ENCODE results near the gene SPN.
"Not testable (repeated sequence)": the region's sequence is repeated elsewhere in the genome, so short reads cannot be mapped to it uniquely, and the experiment has no call there.

Gene SPN

GRCh38 chr16:29700253-29700987 lies 37.4 kb downstream of the SPN start:
- Histone ChIP-seq H3K4me2 (ENCODE audit: low read length) (peak overlapping the region; percentile 60), H3K4me3 (ENCODE audit: low read length) (peak overlapping the region; percentile 45), H3K36me3 (replicated peaks; ENCODE audit: low read depth, low read length) (peaks cover 4% of the 10 kb centered on the region), H3K27me3 (ENCODE audit: low read depth, low read length) (no peaks in the 10 kb centered on the region), H2AFZ (ENCODE audit: low read depth, low read length) (no peak overlapping the region), H3K4me1 (ENCODE audit: low read length) (peaks cover 23% of the 10 kb centered on the region), H3K9ac (ENCODE audit: low read length) (no peak overlapping the region), H3K79me2 (ENCODE audit: low read length) (no peaks in the 10 kb centered on the region), H3K27ac (ENCODE audit: low read length) (no peak overlapping the region), H3K9me3 (ENCODE audit: insufficient read depth, low read length) (peaks cover 3% of the 10 kb centered on the region; the same call in 1 of the 2 replicates), H4K20me1 (ENCODE audit: insufficient read depth, low read length) (no peaks in the 10 kb centered on the region)
- TF ChIP-seq EZH2phosphoT487 (IDR thresholded peaks at IDR 0.05; ENCODE audit: low read depth) (no peak), CTCF (IDR thresholded peaks at IDR 0.05; ENCODE audit: low read depth, low read length) (peak; percentile 69)

- Histone ChIP-seq H3K4me3 (ENCODE audit: low read length) (no peak overlapping the region), H3K4me2 (ENCODE audit: low read length) (peak overlapping the region; percentile 74), H3K27ac (ENCODE audit: low read length) (peak overlapping the region; percentile 55; the same call in 1 of the 2 replicates)
Observed at GRCh38 chr16:29701214-29701555, 38.1 kb downstream of the SPN start.

GRCh38 chr16:29702269-29702668 lies 39.2 kb downstream of the SPN start:
- Histone ChIP-seq H3K9ac (ENCODE audit: low read length) (peak overlapping the region; percentile 28; the same call in 1 of the 2 replicates), H3K27me3 (ENCODE audit: low read depth, low read length) (no peaks in the 10 kb centered on the region), H3K36me3 (replicated peaks; ENCODE audit: low read depth, low read length) (peaks cover 4% of the 10 kb centered on the region), H2AFZ (ENCODE audit: low read depth, low read length) (peak overlapping the region; percentile 69), H3K4me3 (ENCODE audit: low read length) (peak overlapping the region; percentile 49), H3K79me2 (ENCODE audit: low read length) (no peaks in the 10 kb centered on the region), H3K4me1 (ENCODE audit: low read length) (peaks cover 34% of the 10 kb centered on the region), H3K27ac (ENCODE audit: low read length) (peak overlapping the region; percentile 55), H3K4me2 (ENCODE audit: low read length) (peak overlapping the region; percentile 74), H4K20me1 (ENCODE audit: insufficient read depth, low read length) (no peaks in the 10 kb centered on the region), H3K9me3 (ENCODE audit: insufficient read depth, low read length) (peaks cover 3% of the 10 kb centered on the region; the same call in 1 of the 2 replicates)
- TF ChIP-seq EZH2phosphoT487 (IDR thresholded peaks at IDR 0.05; ENCODE audit: low read depth): no peak
- TF ChIP-seq CTCF (IDR thresholded peaks at IDR 0.05; ENCODE audit: low read depth, low read length): no peak

More at GRCh38 chr16:29701214-29701555, 38.1 kb downstream of the SPN start:
- Histone ChIP-seq H3K79me2 (ENCODE audit: low read length) (no peaks in the 10 kb centered on the region), H3K27me3 (ENCODE audit: low read depth, low read length) (no peaks in the 10 kb centered on the region), H3K9ac (ENCODE audit: low read length) (no peak overlapping the region), H2AFZ (ENCODE audit: low read depth, low read length) (no peak overlapping the region), H3K9me3 (ENCODE audit: insufficient read depth, low read length) (peaks cover 3% of the 10 kb centered on the region; the same call in 1 of the 2 replicates), H3K4me1 (ENCODE audit: low read length) (peaks cover 27% of the 10 kb centered on the region), H3K36me3 (replicated peaks; ENCODE audit: low read depth, low read length) (peaks cover 4% of the 10 kb centered on the region), H4K20me1 (ENCODE audit: insufficient read depth, low read length) (no peaks in the 10 kb centered on the region)
- TF ChIP-seq EZH2phosphoT487 (IDR thresholded peaks at IDR 0.05; ENCODE audit: low read depth): no peak
- TF ChIP-seq CTCF (IDR thresholded peaks at IDR 0.05; ENCODE audit: low read depth, low read length): no peak

GRCh38 chr16:29705030-29705429 lies 42.0 kb downstream of the SPN start:
- no peak overlapping the region for H3K9ac ChIP-seq (ENCODE audit: low read length)
- H3K4me2 ChIP-seq (ENCODE audit: low read length): no peak overlapping the region
- no peak overlapping the region for H3K4me3 ChIP-seq (ENCODE audit: low read length)
- H3K9me3 ChIP-seq (ENCODE audit: insufficient read depth, low read length): peaks cover 3% of the 10 kb centered on the region; the same call in 1 of the 2 replicates
- no peak for TF ChIP-seq CTCF (IDR thresholded peaks at IDR 0.05; ENCODE audit: low read depth, low read length)
- no peak for TF ChIP-seq EZH2phosphoT487 (IDR thresholded peaks at IDR 0.05; ENCODE audit: low read depth)
- H3K36me3 ChIP-seq (replicated peaks; ENCODE audit: low read depth, low read length): peaks cover 4% of the 10 kb centered on the region
- H3K79me2 ChIP-seq (ENCODE audit: low read length): no peaks in the 10 kb centered on the region
- H4K20me1 ChIP-seq (ENCODE audit: insufficient read depth, low read length): no peaks in the 10 kb centered on the region
- no peak overlapping the region for H3K27ac ChIP-seq (ENCODE audit: low read length)
- H3K27me3 ChIP-seq (ENCODE audit: low read depth, low read length): no peaks in the 10 kb centered on the region
- H3K4me1 ChIP-seq (ENCODE audit: low read length): peaks cover 60% of the 10 kb centered on the region
- no peak overlapping the region for H2AFZ ChIP-seq (ENCODE audit: low read depth, low read length)

- not testable (repeated sequence) for H3K36me3 ChIP-seq (replicated peaks; ENCODE audit: low read depth, low read length); H2AFZ ChIP-seq (ENCODE audit: low read depth, low read length); H3K4me3 ChIP-seq (ENCODE audit: low read length); H3K27me3 ChIP-seq (ENCODE audit: low read depth, low read length); H3K79me2 ChIP-seq (ENCODE audit: low read length); H4K20me1 ChIP-seq (ENCODE audit: insufficient read depth, low read length); H3K9ac ChIP-seq (ENCODE audit: low read length); H3K9me3 ChIP-seq (ENCODE audit: insufficient read depth, low read length)
- peak overlapping the region; percentile 95 for H3K27ac ChIP-seq (ENCODE audit: low read length)
- H3K4me2 ChIP-seq (ENCODE audit: low read length): peak overlapping the region; percentile 48
- H3K4me1 ChIP-seq (ENCODE audit: low read length): peaks cover 62% of the 10 kb centered on the region
Observed at GRCh38 chr16:29707160-29707559, 44.1 kb downstream of the SPN start.

Data from OCI-LY3 (cell line).